Cardiac fibroblast (primary cell): Measurements from ENCODE around the gene NRM.

ENCODE experiments used
- DNase-seq, 2 donors: peaks; one replicate each; pipeline versions ENCODE4 v3.0.0 to v3.0.0-alpha.2; 2010; ENCODE audit warnings: low read depth in 2 of 2
- H3K4me3 ChIP-seq, 2 donors: replicated peaks in 1 of 2; 1 replicate in 1 of 2; 2 replicates in 1 of 2; pipeline ENCODE4 v1.5.1; 2011; ENCODE audit warnings: low read depth in 2 of 2, low read length in 2 of 2, mild to moderate bottlenecking in 2 of 2, moderate library complexity in 1 of 2
- CTCF ChIP-seq: IDR thresholded peaks from one replicate; pipeline ENCODE4 v1.5.1; 2011; ENCODE audit warnings: low read depth, mild to moderate bottlenecking, low read length, inconsistent platforms

The NRM gene

GRCh38 chr6:30685157-30686008 lies 5.4 kb downstream of the NRM start:
- peak; percentile 31 for TF ChIP-seq CTCF
- H3K4me3 ChIP-seq = peak overlapping the region; percentile 85 to 94
- peak; percentile 33 to 55 for DNase-seq

GRCh38 chr6:30684386-30685156 lies 6.2 kb downstream of the NRM start:
- DNase-seq = peak; percentile 47 to 62
- no peak for TF ChIP-seq CTCF
- peak overlapping the region; percentile 85 to 94 for H3K4me3 ChIP-seq

GRCh38 chr6:30683980-30684338 lies 6.8 kb downstream of the NRM start:
- no peak for TF ChIP-seq CTCF
- DNase-seq = no peak
- peak overlapping the region; percentile 85 to 94 for H3K4me3 ChIP-seq

GRCh38 chr6:30683183-30683979 lies 7.4 kb downstream of the NRM start:
- DNase-seq = peak in 1 of 2 donors; percentile 25
- no peak for TF ChIP-seq CTCF
- H3K4me3 ChIP-seq = peak overlapping the region; percentile 85 to 94

GRCh38 chr6:30682143-30683117 lies 8.4 kb downstream of the NRM start:
- TF ChIP-seq CTCF = no peak
- peak; percentile 82 to 87 for DNase-seq
- H3K4me3 ChIP-seq = peak overlapping the region; percentile 85 to 94
